Mesendoderm (in vitro differentiated cells): ENCODE results near the gene EAF1.

Experiments used
- DNase-seq: peaks from one replicate; pipeline ENCODE4 v3.0.0; 2013
- H2AK5ac ChIP-seq: 2 replicates; pipeline ENCODE4 v1.6.1; 2013; ENCODE audit warnings: low read length, inconsistent platforms
- H2BK120ac ChIP-seq: 2 replicates; pipeline ENCODE4 v1.6.1; 2013; ENCODE audit warnings: low read depth, mild to moderate bottlenecking, low read length, moderate library complexity, mixed read lengths
- H2BK15ac ChIP-seq: replicated peaks from 2 replicates; pipeline ENCODE4 v1.6.1; 2013; ENCODE audit warnings: low read depth, mild to moderate bottlenecking, moderate library complexity
- H2BK5ac ChIP-seq: 2 replicates; pipeline ENCODE4 v1.6.1; 2013; ENCODE audit warnings: low read length, inconsistent platforms
- H3K18ac ChIP-seq: 2 replicates; pipeline ENCODE4 v1.6.1; 2013; ENCODE audit warnings: mild to moderate bottlenecking, low read length, mixed read lengths
- H3K23ac ChIP-seq: one replicate; pipeline ENCODE4 v1.6.1; 2013; ENCODE audit warnings: low read length
- H3K27ac ChIP-seq: 2 replicates; pipeline ENCODE4 v1.5.1; 2013; ENCODE audit warnings: low read depth, mild to moderate bottlenecking, inconsistent platforms, low read length, moderate library complexity
- H3K27me3 ChIP-seq: 2 replicates; pipeline ENCODE4 v1.6.1; 2013; ENCODE audit warnings: low read length, control low read depth, mild to moderate bottlenecking, inconsistent platforms; ENCODE audit not compliant: insufficient read depth, poor library complexity
- H3K36me3 ChIP-seq: 2 replicates; pipeline ENCODE4 v1.6.1; 2013; ENCODE audit warnings: low read length, inconsistent platforms; ENCODE audit not compliant: control insufficient read depth, insufficient read depth
- H3K4ac ChIP-seq: one replicate; pipeline ENCODE4 v1.6.1; 2013; ENCODE audit warnings: low read depth, mild to moderate bottlenecking, low read length, moderate library complexity
- H3K4me1 ChIP-seq: 2 replicates; pipeline ENCODE4 v1.6.1; 2013; ENCODE audit warnings: low read depth, low read length, inconsistent platforms; ENCODE audit not compliant: control insufficient read depth
- H3K4me2 ChIP-seq: 2 replicates; pipeline ENCODE4 v1.6.1; 2013; ENCODE audit warnings: low read length
- H3K4me3 ChIP-seq: 2 replicates; pipeline ENCODE4 v1.5.1; 2013; ENCODE audit warnings: mild to moderate bottlenecking, low read length
- H3K56ac ChIP-seq: one replicate; pipeline ENCODE4 v1.6.1; 2013; ENCODE audit warnings: low read length
- H3K79me1 ChIP-seq: 2 replicates; pipeline ENCODE4 v1.6.1; 2013; ENCODE audit warnings: low read length, inconsistent platforms
- H3K79me2 ChIP-seq: 2 replicates; pipeline ENCODE4 v1.6.1; 2013; ENCODE audit warnings: mild to moderate bottlenecking, low read length; ENCODE audit not compliant: control insufficient read depth, insufficient read depth
- H3K9ac ChIP-seq: 2 replicates; pipeline ENCODE4 v1.6.1; 2013; ENCODE audit warnings: low read length, inconsistent platforms
- H4K5ac ChIP-seq: one replicate; pipeline ENCODE4 v1.6.1; 2013; ENCODE audit warnings: low read length
- H4K8ac ChIP-seq: one replicate; pipeline ENCODE4 v1.6.1; 2013; ENCODE audit warnings: low read depth, mild to moderate bottlenecking, control low read depth, low read length, moderate library complexity
- WGBS: extraction: QIAGEN DNeasy Blood & Tissue Kit; methylation state at CpG from one replicate; pipeline ENCODE4 v1.1.7; 2013; ENCODE audit warnings: low lambda C conversion rate, missing lambda C conversion rate; ENCODE audit not compliant: insufficient coverage; ENCODE audit errors: extremely low coverage; 5-methylcytosine and 5-hydroxymethylcytosine counted together

The EAF1 gene

GRCh38 chr3:15462451-15462850 is 35.1 kb downstream of the EAF1 start:
- H3K4me2 ChIP-seq, result no peak overlapping the region
- H3K4ac ChIP-seq, result no peak overlapping the region
- H3K9ac ChIP-seq, result no peak overlapping the region
- H4K5ac ChIP-seq, result no peak overlapping the region
- no peak for DNase-seq
- no peak overlapping the region for H3K56ac ChIP-seq
- no peak overlapping the region for H3K27ac ChIP-seq
- H3K27me3 ChIP-seq, result no peaks in the 10 kb centered on the region
- no peak overlapping the region for H4K8ac ChIP-seq
- H3K4me3 ChIP-seq, result no peak overlapping the region
- H3K79me2 ChIP-seq, result no peaks in the 10 kb centered on the region
- no CpG with 5 or more reads among the region's 5 CpGs for WGBS
- H3K4me1 ChIP-seq, result no peaks in the 10 kb centered on the region
- no peak overlapping the region for H2BK15ac ChIP-seq
- no peak overlapping the region for H3K18ac ChIP-seq
- no peak overlapping the region for H2BK120ac ChIP-seq
- H3K23ac ChIP-seq, result no peak overlapping the region
- no peaks in the 10 kb centered on the region for H3K36me3 ChIP-seq
- H3K79me1 ChIP-seq, result no peaks in the 10 kb centered on the region
- no peak overlapping the region for H2BK5ac ChIP-seq
- no peak overlapping the region for H2AK5ac ChIP-seq

GRCh38 chr3:15465876-15466585 is 38.6 kb downstream of the EAF1 start:
- H4K8ac ChIP-seq, result no peak overlapping the region
- no peaks in the 10 kb centered on the region for H3K79me1 ChIP-seq
- no peak overlapping the region for H3K27ac ChIP-seq
- H3K27me3 ChIP-seq, result no peaks in the 10 kb centered on the region
- H2BK5ac ChIP-seq, result no peak overlapping the region
- H3K23ac ChIP-seq, result no peak overlapping the region
- no peaks in the 10 kb centered on the region for H3K79me2 ChIP-seq
- H3K4me1 ChIP-seq, result no peaks in the 10 kb centered on the region
- no peak overlapping the region for H3K4me3 ChIP-seq
- no peak overlapping the region for H3K18ac ChIP-seq
- H3K36me3 ChIP-seq, result no peaks in the 10 kb centered on the region
- no peak overlapping the region for H4K5ac ChIP-seq
- no peak overlapping the region for H3K9ac ChIP-seq
- DNase-seq, result no peak
- H2AK5ac ChIP-seq, result no peak overlapping the region
- no CpG with 5 or more reads among the region's 6 CpGs for whole genome bisulfite sequencing
- no peak overlapping the region for H3K4ac ChIP-seq
- H3K4me2 ChIP-seq, result no peak overlapping the region
- H2BK120ac ChIP-seq, result no peak overlapping the region
- no peak overlapping the region for H2BK15ac ChIP-seq
- H3K56ac ChIP-seq, result no peak overlapping the region

DNA sequence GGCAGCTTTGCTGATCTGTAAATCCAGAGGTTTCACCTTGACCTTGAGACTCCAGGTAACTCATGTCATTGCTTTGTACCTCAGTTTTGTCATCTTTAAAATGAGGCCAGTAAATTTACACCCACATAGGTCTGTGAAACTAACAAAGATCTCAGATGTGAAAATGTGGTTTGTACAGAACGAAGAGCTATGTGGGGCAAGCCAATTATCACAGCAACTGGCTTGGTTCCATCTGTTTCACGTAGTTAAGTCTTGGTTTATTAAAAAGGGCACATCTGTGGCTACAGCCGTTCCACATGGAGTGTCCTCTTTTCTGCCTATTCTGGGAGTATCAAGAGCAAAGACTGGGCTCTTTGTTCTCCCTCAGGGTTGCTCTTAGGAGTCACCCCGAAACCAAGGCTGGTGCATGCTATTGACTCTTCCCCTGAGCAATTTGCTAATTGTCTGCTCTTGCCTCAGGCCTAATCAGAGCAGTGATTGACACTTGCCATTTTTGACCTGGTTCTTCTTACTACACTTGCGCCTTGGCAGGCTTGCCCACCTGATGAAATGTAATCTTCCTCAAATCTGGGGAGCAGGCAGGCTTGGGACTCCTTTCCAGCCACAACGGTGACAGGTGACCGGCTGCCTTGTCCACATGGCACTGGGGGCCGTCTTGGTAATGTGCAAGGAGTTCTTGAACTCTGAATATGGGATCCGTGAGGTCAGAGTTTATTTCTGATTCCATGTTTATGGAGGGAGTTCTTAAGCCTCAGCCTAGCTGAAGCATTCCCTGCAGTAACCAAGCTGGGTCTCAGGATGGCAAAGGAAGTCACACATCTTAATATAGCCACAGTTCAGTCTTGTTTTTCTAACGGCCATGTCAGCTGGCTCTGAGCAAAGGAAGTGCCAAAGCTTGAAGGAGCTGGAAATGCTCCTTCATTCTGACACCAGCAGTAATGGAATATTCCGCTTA is 40.1 kb downstream of the EAF1 start:
- Histone ChIP-seq H3K27ac (no peak overlapping the region), H3K4ac (no peak overlapping the region), H3K79me1 (no peaks in the 10 kb centered on the region), H3K27me3 (no peaks in the 10 kb centered on the region), H3K18ac (no peak overlapping the region), H3K36me3 (no peaks in the 10 kb centered on the region), H4K8ac (no peak overlapping the region), H2BK15ac (no peak overlapping the region), H2BK5ac (no peak overlapping the region), H2AK5ac (no peak overlapping the region), H2BK120ac (no peak overlapping the region), H3K4me3 (no peak overlapping the region), H4K5ac (no peak overlapping the region), H3K4me1 (no peaks in the 10 kb centered on the region), H3K23ac (no peak overlapping the region), H3K56ac (no peak overlapping the region), H3K79me2 (no peaks in the 10 kb centered on the region), H3K4me2 (no peak overlapping the region), H3K9ac (no peak overlapping the region)
- DNase-seq, result no peak
- no CpG with 5 or more reads among the region's 11 CpGs for WGBS

DNA sequence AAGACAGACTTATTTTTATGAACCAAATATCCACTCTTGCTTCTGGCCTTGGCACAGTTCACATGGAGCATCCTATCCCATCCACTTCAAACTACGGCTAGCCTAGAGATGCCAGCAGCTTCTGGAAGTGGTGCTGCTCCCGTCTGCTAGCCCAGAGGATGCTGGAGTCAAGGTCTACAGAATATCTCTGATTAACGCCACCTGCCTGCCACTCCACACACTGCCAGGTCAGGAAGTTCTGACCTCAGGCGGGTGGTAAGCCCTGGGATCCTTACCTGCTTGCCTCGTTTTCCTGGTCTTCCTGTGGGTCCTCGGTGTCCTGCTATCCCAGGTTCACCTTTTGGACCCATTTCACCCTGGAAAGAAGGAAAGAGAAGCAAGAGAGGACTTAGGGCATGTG is 42.9 kb downstream of the EAF1 start:
- DNase-seq, result peak; percentile 50
- no peak overlapping the region for H3K4me2 ChIP-seq
- no peaks in the 10 kb centered on the region for H3K27me3 ChIP-seq
- H3K4ac ChIP-seq, result no peak overlapping the region
- no peak overlapping the region for H2BK15ac ChIP-seq
- no peak overlapping the region for H3K27ac ChIP-seq
- no CpG with 5 or more reads among the region's 6 CpGs for WGBS
- no peak overlapping the region for H4K8ac ChIP-seq
- no peak overlapping the region for H3K56ac ChIP-seq
- no peak overlapping the region for H2BK120ac ChIP-seq
- no peaks in the 10 kb centered on the region for H3K79me2 ChIP-seq
- H4K5ac ChIP-seq, result no peak overlapping the region
- H3K36me3 ChIP-seq, result no peaks in the 10 kb centered on the region
- H3K4me3 ChIP-seq, result no peak overlapping the region
- H3K79me1 ChIP-seq, result no peaks in the 10 kb centered on the region
- H3K9ac ChIP-seq, result no peak overlapping the region
- H2BK5ac ChIP-seq, result no peak overlapping the region
- H3K23ac ChIP-seq, result no peak overlapping the region
- H3K18ac ChIP-seq, result no peak overlapping the region
- no peaks in the 10 kb centered on the region for H3K4me1 ChIP-seq
- no peak overlapping the region for H2AK5ac ChIP-seq

- no peak for DNase-seq
- no peak overlapping the region for H3K4me2 ChIP-seq
- H3K4ac ChIP-seq, result no peak overlapping the region
- H3K9ac ChIP-seq, result no peak overlapping the region
- no peak overlapping the region for H2BK120ac ChIP-seq
- no peak overlapping the region for H2BK15ac ChIP-seq
- no peak overlapping the region for H3K4me3 ChIP-seq
- no peak overlapping the region for H3K23ac ChIP-seq
- H3K18ac ChIP-seq, result no peak overlapping the region
- H3K79me2 ChIP-seq, result no peaks in the 10 kb centered on the region
- H3K36me3 ChIP-seq, result no peaks in the 10 kb centered on the region
- WGBS, result no CpG with 5 or more reads among the region's 2 CpGs
- no peak overlapping the region for H2AK5ac ChIP-seq
- H2BK5ac ChIP-seq, result no peak overlapping the region
- no peak overlapping the region for H3K27ac ChIP-seq
- no peak overlapping the region for H4K8ac ChIP-seq
- H3K4me1 ChIP-seq, result no peaks in the 10 kb centered on the region
- H3K79me1 ChIP-seq, result no peaks in the 10 kb centered on the region
- no peak overlapping the region for H4K5ac ChIP-seq
- no peaks in the 10 kb centered on the region for H3K27me3 ChIP-seq
- H3K56ac ChIP-seq, result no peak overlapping the region
Measured at GRCh38 chr3:15470849-15471248, 43.5 kb downstream of the EAF1 start.
